Measurements from ENCODE around the gene MCCC2. TPM values are rescaled to one million over a fixed set of nuclear protein-coding genes. Genes with fewer than 3 reads are reported as not detected.
A peak's percentile ranks its signal among the peaks of the same experiment; 100 is the strongest.

MCCC2 gene
- polyA plus RNA-seq, 2 of the 4 experiments (the other 2 are of a cell fraction) = 49.4 to 88.4 TPM

- Histone ChIP-seq H3K4me1 (no peaks in the 10 kb centered on the region), H3K9me3 (no peaks in the 10 kb centered on the region), H3K4me2 (no peak overlapping the region), H3K27ac (no peak overlapping the region), H3K4me3 (no peak overlapping the region)
- CTCF ChIA-PET = no interaction called here
- POLR2A ChIA-PET = no interaction called here
- DNase-seq (ENCODE audit: low read depth in 1 of 2, low spot score in 1 of 2) = no peak
- WGBS (ENCODE audit: missing lambda C conversion rate) = 63% methylated on average over 2 of the region's 2 CpGs
- no peak for ATAC-seq
- TF ChIP-seq FOSL2 (IDR thresholded peaks at IDR 0.05) (no peak), FOSL2 (CRISPR knock-in tag; IDR thresholded peaks at IDR 0.05) (no peak), KDM1A (IDR thresholded peaks at IDR 0.05; ENCODE audit: low read depth) (no peak), HES2 (IDR thresholded peaks at IDR 0.05) (no peak), MAX (IDR thresholded peaks at IDR 0.05) (no peak), NPAS2 (CRISPR knock-in tag; IDR thresholded peaks at IDR 0.05; ENCODE audit: borderline replicate concordance) (no peak), CTCF (IDR thresholded peaks at IDR 0.05) (no peak), CHD2 (IDR thresholded peaks at IDR 0.05; ENCODE audit: low read length, partially characterized antibody) (no peak), HOXB5 (CRISPR knock-in tag; IDR thresholded peaks at IDR 0.05) (no peak), REST (IDR thresholded peaks at IDR 0.05) (no peak), CBX2 (IDR thresholded peaks at IDR 0.05; ENCODE audit: borderline replicate concordance, low read depth) (no peak), CBX8 (IDR thresholded peaks at IDR 0.05) (no peak)
- no peak for FAIRE-seq
Measured at GRCh38 chr5:71680510-71680909, 93.4 kb downstream of the MCCC2 start.

GRCh38 chr5:71681296-71681695, 94.2 kb downstream of the MCCC2 start:
- TF ChIP-seq KDM1A (IDR thresholded peaks at IDR 0.05; ENCODE audit: low read depth) = no peak
- no peak for TF ChIP-seq NR3C1 (IDR thresholded peaks at IDR 0.05)
- TF ChIP-seq HMGXB4 (CRISPR knock-in tag; IDR thresholded peaks at IDR 0.05; ENCODE audit: borderline replicate concordance) = no peak
- no peaks in the 10 kb centered on the region for H3K4me1 ChIP-seq
- 16% methylated on average over 3 of the region's 3 CpGs for WGBS (ENCODE audit: missing lambda C conversion rate)
- DNase-seq (ENCODE audit: low read depth in 1 of 2, low spot score in 1 of 2) = peak in 1 of 2 experiments; percentile 14
- H3K4me2 ChIP-seq = no peak overlapping the region
- H3K4me3 ChIP-seq = no peak overlapping the region
- POLR2A ChIA-PET = no interaction called here
- no peak; a peak in 1 of 6 replicates for ATAC-seq
- no peak overlapping the region for H3K27ac ChIP-seq
- CTCF ChIA-PET = no interaction called here
- H3K9me3 ChIP-seq = no peaks in the 10 kb centered on the region
- FAIRE-seq = no peak

GRCh38 chr5:71684309-71684708, 97.2 kb downstream of the MCCC2 start:
- 62% methylated on average over 2 of the region's 2 CpGs for WGBS (ENCODE audit: missing lambda C conversion rate)
- POLR2A ChIA-PET = no interaction called here
- no peak for FAIRE-seq

More at GRCh38 chr5:71684309-71684708, 97.2 kb downstream of the MCCC2 start:
- ATAC-seq = no peak
- H3K4me3 ChIP-seq = no peak overlapping the region
- no peak for DNase-seq (ENCODE audit: low read depth in 1 of 2, low spot score in 1 of 2)
- H3K27ac ChIP-seq = no peak overlapping the region
- no peaks in the 10 kb centered on the region for H3K9me3 ChIP-seq
- no peaks in the 10 kb centered on the region for H3K4me1 ChIP-seq
- CTCF ChIA-PET = interaction anchor here (0.6 to 1.7 kb wide), 2 partner anchors 72 to 73 kb away, joined by 3 to 5 read pairs; no protein-coding TSS in a partner anchor
- no peak overlapping the region for H3K4me2 ChIP-seq
- TF ChIP-seq ZC3H11A (IDR thresholded peaks at IDR 0.05) = no peak
- no peak for TF ChIP-seq KDM1A (IDR thresholded peaks at IDR 0.05; ENCODE audit: low read depth)
- TF ChIP-seq RNF2 (IDR thresholded peaks at IDR 0.05; ENCODE audit: borderline replicate concordance, low read depth) = no peak
- TF ChIP-seq CEBPB (IDR thresholded peaks at IDR 0.05) = no peak
- no peak for TF ChIP-seq RFX5 (IDR thresholded peaks at IDR 0.05)
- no peak for TF ChIP-seq HDAC2 (IDR thresholded peaks at IDR 0.05)
- TF ChIP-seq POLR2A (IDR thresholded peaks at IDR 0.05; ENCODE audit: low read length) = no peak
- TF ChIP-seq CBX8 (IDR thresholded peaks at IDR 0.05) = no peak
- TF ChIP-seq NR3C1 (IDR thresholded peaks at IDR 0.05) = no peak
- TF ChIP-seq RCOR1 (IDR thresholded peaks at IDR 0.05; ENCODE audit: low read depth, low read length) = no peak
- TF ChIP-seq JUN (IDR thresholded peaks at IDR 0.05) = no peak
